Stimulated activated CD4-positive, alpha-beta T cell treated with anti-CD3 and anti-CD28 coated beads, Interleukin-1b, Interleukin-23, amount 100 ng/mL, for 48 hours (primary cell): ENCODE results near the gene CDH23.
A peak's percentile ranks its signal among the peaks of the same experiment; 100 is the strongest.

ENCODE experiments used
- DNase-seq: peaks from one replicate; pipeline ENCODE4 v3.0.0-alpha.2; 2020

CDH23 gene

GRCh38 chr10:71770255-71770654, 373.5 kb downstream of the CDH23 start:
- no peak for DNase-seq

GRCh38 chr10:71770789-71771188, 374.1 kb downstream of the CDH23 start:
- DNase-seq = no peak

- no peak for DNase-seq
Measured at GRCh38 chr10:71771204-71771603, 374.5 kb downstream of the CDH23 start.

- peak; percentile 57 for DNase-seq
Measured at GRCh38 chr10:71771821-71772617, 375.3 kb downstream of the CDH23 start.

- DNase-seq = no peak
Measured at GRCh38 chr10:71772832-71773220, 376.1 kb downstream of the CDH23 start.

GRCh38 chr10:71773221-71773971, 376.7 kb downstream of the CDH23 start, which contains the start of gene VSIR:
Gene VSIR (minus strand): TSS chr10:71773520. CDS start chr10:71773439, 81 bp downstream.
- DNase-seq = peak; percentile 94

GRCh38 chr10:71774916-71775702, 378.4 kb downstream of the CDH23 start:
- DNase-seq = no peak

GRCh38 chr10:71776481-71776925, 379.8 kb downstream of the CDH23 start:
- DNase-seq = no peak

- no peak for DNase-seq
Measured at GRCh38 chr10:71777213-71777985, 380.7 kb downstream of the CDH23 start.

- no peak for DNase-seq
Measured at GRCh38 chr10:71778071-71778825, 381.5 kb downstream of the CDH23 start.

- DNase-seq = no peak
Measured at GRCh38 chr10:71779641-71780040, 382.9 kb downstream of the CDH23 start.

- DNase-seq = no peak
Measured at GRCh38 chr10:71780156-71780555, 383.4 kb downstream of the CDH23 start.

GRCh38 chr10:71780719-71781118, 384.0 kb downstream of the CDH23 start:
- DNase-seq = no peak

GRCh38 chr10:71782221-71782916, 385.6 kb downstream of the CDH23 start:
- DNase-seq = no peak

GRCh38 chr10:71782917-71783490, 386.3 kb downstream of the CDH23 start:
- DNase-seq = no peak

- no peak for DNase-seq
Measured at GRCh38 chr10:71783917-71784678, 387.4 kb downstream of the CDH23 start.

GRCh38 chr10:71784679-71785272, 388.1 kb downstream of the CDH23 start:
- no peak for DNase-seq

GRCh38 chr10:71788954-71789353, 392.2 kb downstream of the CDH23 start:
- DNase-seq = no peak

GRCh38 chr10:71789871-71790270, 393.2 kb downstream of the CDH23 start:
- no peak for DNase-seq
